IPS DF 6.9 (cell line): ENCODE results near the gene ABCA8.

Source experiments
- DNase-seq: peaks from one replicate; pipeline ENCODE4 v3.0.0-alpha.2; 2013; ENCODE audit warnings: low read depth, low spot score
- H3K27ac ChIP-seq: one replicate; pipeline ENCODE4 v1.5.1; 2013; ENCODE audit warnings: low read length, control low read depth
- H3K27me3 ChIP-seq: 2 replicates; pipeline ENCODE4 v1.6.1; 2013; ENCODE audit warnings: mild to moderate bottlenecking, low read length; ENCODE audit not compliant: control insufficient read depth, insufficient read depth
- H3K36me3 ChIP-seq: 2 replicates; pipeline ENCODE4 v1.6.1; 2013; ENCODE audit warnings: low read length; ENCODE audit not compliant: control insufficient read depth, insufficient read depth
- H3K4me1 ChIP-seq: 2 replicates; pipeline ENCODE4 v1.6.1; 2013; ENCODE audit warnings: low read length; ENCODE audit not compliant: control insufficient read depth, insufficient read depth
- H3K4me3 ChIP-seq: 2 replicates; pipeline ENCODE4 v1.5.1; 2013; ENCODE audit warnings: mild to moderate bottlenecking, low read length
- H3K9me3 ChIP-seq: 2 replicates; pipeline ENCODE4 v1.6.1; 2013; ENCODE audit warnings: low read length, inconsistent platforms; ENCODE audit not compliant: control insufficient read depth, insufficient read depth
- WGBS: extraction: QIAGEN DNeasy Blood & Tissue Kit; methylation state at CpG from one replicate; pipeline ENCODE4 v1.1.7; 2013; ENCODE audit warnings: mixed read lengths, missing lambda C conversion rate; ENCODE audit not compliant: insufficient read length, insufficient coverage; 5-methylcytosine and 5-hydroxymethylcytosine counted together

The ABCA8 gene

GRCh38 chr17:68906638-68907037, 48.6 kb downstream of the ABCA8 start:
- Histone ChIP-seq H3K36me3 (no peaks in the 10 kb centered on the region), H3K27ac (no peak overlapping the region), H3K27me3 (no peaks in the 10 kb centered on the region), H3K4me3 (no peak overlapping the region), H3K4me1 (no peaks in the 10 kb centered on the region; the same call in 1 of the 2 replicates), H3K9me3 (no peaks in the 10 kb centered on the region)
- WGBS = no CpG with 5 or more reads among the region's 3 CpGs
- DNase-seq = no peak

- no peak overlapping the region for H3K27ac ChIP-seq
- no peak overlapping the region for H3K4me3 ChIP-seq
- H3K9me3 ChIP-seq = no peaks in the 10 kb centered on the region
- WGBS = no CpG with 5 or more reads among the region's 8 CpGs
- H3K36me3 ChIP-seq = no peaks in the 10 kb centered on the region
- H3K4me1 ChIP-seq = no peaks in the 10 kb centered on the region
- DNase-seq = no peak
- no peaks in the 10 kb centered on the region for H3K27me3 ChIP-seq
Measured at GRCh38 chr17:68903286-68903685, 51.9 kb downstream of the ABCA8 start.

DNA sequence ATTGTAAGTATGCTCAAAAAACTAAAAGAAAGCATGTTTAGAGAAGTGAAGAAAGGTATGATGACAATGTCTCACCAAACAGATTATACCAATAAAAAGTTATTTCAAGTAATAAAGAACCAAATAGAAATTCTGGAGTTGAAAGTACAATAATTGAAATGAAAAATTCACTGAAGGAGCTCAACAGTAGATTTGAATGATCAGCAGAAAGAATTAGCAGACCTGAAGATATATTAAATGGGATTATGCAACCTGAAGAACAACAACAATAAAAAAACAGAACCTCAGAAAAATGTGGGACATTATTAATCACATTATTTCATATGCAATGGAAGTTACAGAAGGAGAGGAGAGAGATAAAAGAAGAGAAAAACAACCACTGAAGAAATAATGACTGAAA, 57.6 kb downstream of the ABCA8 start:
- Histone ChIP-seq H3K27me3 (no peaks in the 10 kb centered on the region), H3K4me1 (no peaks in the 10 kb centered on the region), H3K27ac (no peak overlapping the region), H3K9me3 (no peaks in the 10 kb centered on the region), H3K36me3 (no peaks in the 10 kb centered on the region), H3K4me3 (no peak overlapping the region)
- DNase-seq = no peak

DNA sequence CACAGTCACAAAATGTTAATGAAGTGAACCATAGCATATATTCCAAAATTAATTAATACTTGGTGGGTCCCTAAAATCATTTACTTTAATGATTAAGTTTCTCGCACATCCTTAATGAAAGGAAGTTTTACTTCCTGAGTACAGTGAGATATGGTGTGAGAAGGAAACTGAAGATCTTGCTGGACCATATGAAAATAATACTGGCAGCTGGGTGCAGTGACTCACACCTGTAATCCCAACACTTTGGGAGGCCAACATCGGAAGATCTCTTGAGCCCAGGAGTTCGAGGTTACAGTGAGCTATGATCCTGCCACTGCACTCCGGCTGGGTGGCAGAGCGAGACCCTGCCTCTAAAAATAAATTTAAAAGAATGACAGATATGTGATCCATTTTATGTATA, 62.5 kb downstream of the ABCA8 start:
- no CpG with 5 or more reads among the region's 5 CpGs for WGBS
- no peak for DNase-seq
- no peak overlapping the region for H3K4me3 ChIP-seq
- H3K27ac ChIP-seq = no peak overlapping the region
- no peaks in the 10 kb centered on the region for H3K4me1 ChIP-seq
- no peaks in the 10 kb centered on the region for H3K27me3 ChIP-seq
- no peaks in the 10 kb centered on the region for H3K36me3 ChIP-seq
- H3K9me3 ChIP-seq = no peaks in the 10 kb centered on the region

GRCh38 chr17:68892193-68892592, 63.0 kb downstream of the ABCA8 start:
- Histone ChIP-seq H3K4me3 (no peak overlapping the region), H3K9me3 (no peaks in the 10 kb centered on the region), H3K4me1 (no peaks in the 10 kb centered on the region), H3K27ac (no peak overlapping the region), H3K27me3 (no peaks in the 10 kb centered on the region), H3K36me3 (no peaks in the 10 kb centered on the region)
- DNase-seq = no peak
- no CpG with 5 or more reads among the region's 1 CpG for WGBS

- no CpG with 5 or more reads among the region's 3 CpGs for WGBS
Measured at GRCh38 chr17:68886401-68886800, 68.8 kb downstream of the ABCA8 start.

DNA sequence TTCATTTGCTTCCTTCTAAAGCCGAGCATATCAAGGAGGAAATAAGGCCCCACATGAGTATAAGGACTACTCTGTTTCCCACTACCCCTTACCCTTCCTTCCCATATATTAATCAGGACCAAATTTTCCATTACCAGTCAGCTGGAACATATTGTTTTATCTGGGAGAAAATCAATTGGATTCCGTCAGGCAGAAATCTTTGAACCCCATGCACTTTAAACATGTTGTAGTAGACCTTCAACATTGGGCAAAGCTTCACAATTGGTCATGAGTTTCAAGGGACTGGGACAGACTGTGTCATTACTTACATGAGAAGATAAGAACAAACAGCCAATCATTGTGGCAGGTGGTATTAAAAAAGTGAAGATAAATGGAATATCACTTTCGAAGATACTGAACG, 70.3 kb downstream of the ABCA8 start:
- H3K9me3 ChIP-seq = no peaks in the 10 kb centered on the region
- H3K36me3 ChIP-seq = no peaks in the 10 kb centered on the region

More at GRCh38 chr17:68886401-68886800, 68.8 kb downstream of the ABCA8 start:
- no peaks in the 10 kb centered on the region for H3K36me3 ChIP-seq
- H3K27me3 ChIP-seq = no peaks in the 10 kb centered on the region
- no peak overlapping the region for H3K4me3 ChIP-seq
- no peak overlapping the region for H3K27ac ChIP-seq
- H3K4me1 ChIP-seq = no peaks in the 10 kb centered on the region
- H3K9me3 ChIP-seq = no peaks in the 10 kb centered on the region
- DNase-seq = no peak

DNA sequence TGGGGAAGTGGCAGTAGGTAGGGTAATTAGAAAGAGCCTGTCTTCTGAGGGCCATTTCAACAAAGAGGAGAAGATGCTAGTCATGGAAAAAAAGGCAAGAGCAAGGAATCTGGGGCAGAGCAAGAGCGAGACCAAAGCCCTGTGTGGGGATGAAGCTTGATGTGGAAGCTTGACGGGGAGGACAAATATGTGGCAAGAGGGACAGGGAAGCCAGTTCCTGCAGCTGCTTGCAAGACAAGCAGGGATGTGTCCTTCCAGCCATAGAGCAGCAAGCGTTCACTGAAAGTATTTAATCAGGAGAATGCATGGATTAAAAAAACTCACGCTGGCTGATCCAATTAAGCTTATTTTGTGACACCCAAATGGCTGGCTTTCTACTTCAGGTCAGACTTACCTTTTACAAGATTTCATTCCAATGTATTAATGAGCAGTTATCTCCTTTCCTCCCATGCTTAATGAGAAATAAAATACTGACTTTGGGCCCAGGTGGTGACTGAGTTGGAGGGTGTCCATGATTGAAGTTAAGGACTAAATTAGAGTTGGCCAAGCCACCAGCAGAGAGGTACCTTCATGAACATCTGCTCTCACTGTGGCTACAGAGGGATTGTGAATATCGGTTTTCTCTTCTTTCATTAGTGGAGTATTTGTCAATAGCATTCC, 76.8 kb downstream of the ABCA8 start:
- no peaks in the 10 kb centered on the region for H3K9me3 ChIP-seq
- DNase-seq = no peak
- H3K27me3 ChIP-seq = no peaks in the 10 kb centered on the region
- H3K36me3 ChIP-seq = no peaks in the 10 kb centered on the region
- WGBS = no CpG with 5 or more reads among the region's 5 CpGs
- no peaks in the 10 kb centered on the region for H3K4me1 ChIP-seq
- no peak overlapping the region for H3K4me3 ChIP-seq
- no peak overlapping the region for H3K27ac ChIP-seq

More for the DNA sequence above, 70.3 kb downstream of the ABCA8 start:
- Histone ChIP-seq H3K4me1 (no peaks in the 10 kb centered on the region), H3K27ac (no peak overlapping the region), H3K27me3 (no peaks in the 10 kb centered on the region), H3K4me3 (no peak overlapping the region)
- DNase-seq = no peak
- WGBS = no CpG with 5 or more reads among the region's 4 CpGs

- H3K27ac ChIP-seq = no peak overlapping the region
- DNase-seq = no peak
- H3K27me3 ChIP-seq = no peaks in the 10 kb centered on the region
- H3K4me3 ChIP-seq = no peak overlapping the region
- no peaks in the 10 kb centered on the region for H3K9me3 ChIP-seq
- H3K4me1 ChIP-seq = no peaks in the 10 kb centered on the region
- WGBS = no CpG with 5 or more reads among the region's 2 CpGs
- H3K36me3 ChIP-seq = no peaks in the 10 kb centered on the region
Measured at GRCh38 chr17:68871447-68871846, 83.7 kb downstream of the ABCA8 start.

DNA sequence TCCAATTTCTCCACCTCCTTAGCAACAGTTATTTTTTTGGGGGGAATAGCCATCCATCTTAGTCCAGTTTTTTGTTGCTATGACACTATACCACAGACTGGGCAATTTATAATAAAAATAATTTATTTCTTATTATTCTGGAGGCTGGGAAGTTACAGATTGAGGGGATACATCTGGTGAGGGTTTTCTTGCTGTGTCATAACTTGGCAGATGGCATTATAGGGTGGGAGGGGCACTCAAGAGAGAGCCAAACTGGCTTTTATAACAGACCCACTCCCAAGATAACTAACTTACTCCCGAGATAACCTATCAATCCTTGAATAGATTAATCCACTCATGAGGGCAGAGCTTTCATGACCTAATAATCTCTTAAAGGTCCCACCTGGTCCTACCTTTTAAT, 84.2 kb downstream of the ABCA8 start:
- WGBS = no CpG with 5 or more reads among the region's 1 CpG
- no peaks in the 10 kb centered on the region for H3K4me1 ChIP-seq
- H3K9me3 ChIP-seq = no peaks in the 10 kb centered on the region
- H3K36me3 ChIP-seq = no peaks in the 10 kb centered on the region
- DNase-seq = no peak
- H3K27ac ChIP-seq = no peak overlapping the region
- H3K27me3 ChIP-seq = no peaks in the 10 kb centered on the region
- no peak overlapping the region for H3K4me3 ChIP-seq

DNA sequence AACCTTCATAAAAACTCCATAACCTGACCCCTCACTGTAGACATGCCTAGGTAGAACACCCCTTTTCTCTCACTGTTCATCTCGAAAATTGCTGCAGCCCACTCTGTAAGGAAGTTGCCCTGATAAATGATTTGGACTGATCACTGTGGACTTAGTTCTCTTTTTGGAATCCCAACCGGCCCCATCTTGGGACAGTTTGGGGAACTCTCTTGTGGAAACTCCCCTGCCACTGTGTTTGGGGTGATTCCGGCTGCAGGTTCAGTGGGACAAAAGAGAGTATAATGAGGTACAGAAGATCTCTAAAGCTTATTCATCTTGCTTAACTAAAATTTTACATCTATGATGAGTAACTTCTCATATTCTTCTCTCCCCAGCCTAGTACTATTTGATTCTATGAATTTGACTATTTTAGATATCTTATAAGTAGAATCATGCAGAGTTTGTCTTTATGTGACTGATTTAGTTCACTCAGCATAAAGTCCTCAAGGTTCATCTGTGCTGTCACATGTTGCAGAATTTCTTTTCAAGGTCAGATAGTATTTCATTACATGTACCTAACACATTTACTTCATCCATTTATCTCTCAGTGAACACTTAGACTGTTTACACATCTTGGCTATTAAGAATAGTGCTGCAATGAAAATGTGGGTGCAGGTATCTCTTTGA, 84.9 kb downstream of the ABCA8 start:
- H3K4me3 ChIP-seq = no peak overlapping the region
- no peaks in the 10 kb centered on the region for H3K9me3 ChIP-seq
- DNase-seq = no peak
- H3K27me3 ChIP-seq = no peaks in the 10 kb centered on the region
- H3K27ac ChIP-seq = no peak overlapping the region
- H3K36me3 ChIP-seq = no peaks in the 10 kb centered on the region
- no peaks in the 10 kb centered on the region for H3K4me1 ChIP-seq
- WGBS = no CpG with 5 or more reads among the region's 3 CpGs
